ENCODE measurements around the gene NAGS.
A peak's percentile ranks its signal among the peaks of the same experiment; 100 is the strongest.

DNA sequence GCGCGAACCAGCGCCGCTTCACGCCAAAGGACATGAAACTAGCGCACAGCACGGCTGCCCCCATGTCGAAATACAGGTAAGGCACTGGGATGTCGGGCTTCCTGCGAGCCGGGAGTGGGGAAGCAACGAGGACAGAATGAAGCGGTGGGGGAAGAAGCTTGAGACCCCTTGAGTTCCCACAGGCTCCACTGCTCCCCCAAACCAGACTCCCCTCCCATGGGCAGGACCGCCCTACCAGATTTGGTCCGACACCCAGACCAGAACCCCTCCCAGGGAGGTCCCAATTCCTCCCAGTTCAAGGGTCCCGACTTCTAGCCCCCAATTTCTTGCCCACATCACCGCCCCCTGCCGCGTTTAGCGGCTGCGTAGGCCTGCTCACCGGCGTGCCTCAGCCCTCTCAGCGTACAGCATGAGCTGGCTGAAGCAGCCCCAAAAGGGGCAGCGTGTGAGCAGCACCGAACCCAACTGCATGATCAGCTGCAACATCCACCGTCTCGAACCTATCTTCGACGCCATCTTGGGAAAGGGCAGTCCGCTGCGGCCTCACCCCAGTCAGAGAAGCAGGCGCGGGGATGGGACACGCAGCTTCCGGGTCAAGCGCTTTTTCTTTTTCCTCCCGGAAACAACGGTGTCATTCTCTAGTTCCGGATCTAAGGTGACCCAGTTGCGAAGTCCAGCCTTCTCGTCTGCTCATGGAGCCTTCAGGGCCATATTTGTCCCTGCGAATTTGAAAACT, 10.2 kb downstream of the NAGS start, which contains the start of gene TMEM101:
- TF ChIP-seq POLR2AphosphoS5 (IDR thresholded peaks at IDR 0.05): peak; percentile 78 to 85 (median 85)
- TF ChIP-seq POLR2A (IDR thresholded peaks at IDR 0.05): no peak

Measured in breast epithelium (tissue), 3 donors.